Measurements from ENCODE around the gene ZBTB7C.

Gene ZBTB7C

GRCh38 chr18:48334845-48335244 lies 74.3 kb downstream of the ZBTB7C start:
- in situ Hi-C loops (cut with HindIII; ENCODE audit: low sequenced_read_pairs), result no loop called here
- no peak overlapping the region for H3K4me3 ChIP-seq (ENCODE audit: low read depth, low read length)
- DNase-seq (ENCODE audit: low read depth, low spot score), result no peak
- no peak for TF ChIP-seq CTCF (IDR thresholded peaks at IDR 0.05; ENCODE audit: low read depth, low read length)

GRCh38 chr18:48333563-48333962 lies 75.6 kb downstream of the ZBTB7C start:
- no peak for DNase-seq (ENCODE audit: low read depth, low spot score)
- in situ Hi-C loops (cut with HindIII; ENCODE audit: low sequenced_read_pairs), result no loop called here
- H3K4me3 ChIP-seq (ENCODE audit: low read depth, low read length), result no peak overlapping the region
- TF ChIP-seq CTCF (IDR thresholded peaks at IDR 0.05; ENCODE audit: low read depth, low read length), result no peak

- H3K4me3 ChIP-seq (ENCODE audit: low read depth, low read length), result no peak overlapping the region
- peak; percentile 90 for DNase-seq (ENCODE audit: low read depth, low spot score)
- no peak for TF ChIP-seq CTCF (IDR thresholded peaks at IDR 0.05; ENCODE audit: low read depth, low read length)
- in situ Hi-C loops (cut with HindIII; ENCODE audit: low sequenced_read_pairs), result no loop called here
These were observed 78.9 kb downstream of the ZBTB7C start for GRCh38 chr18:48330016-48330991.

GRCh38 chr18:48328473-48329210 lies 80.5 kb downstream of the ZBTB7C start:
- in situ Hi-C loops (cut with HindIII; ENCODE audit: low sequenced_read_pairs), result no loop called here
- no peak overlapping the region for H3K4me3 ChIP-seq (ENCODE audit: low read depth, low read length)
- TF ChIP-seq CTCF (IDR thresholded peaks at IDR 0.05; ENCODE audit: low read depth, low read length), result no peak
- peak; percentile 70 for DNase-seq (ENCODE audit: low read depth, low spot score)

GRCh38 chr18:48326901-48327675 lies 82.1 kb downstream of the ZBTB7C start:
- DNase-seq (ENCODE audit: low read depth, low spot score), result peak; percentile 52
- in situ Hi-C loops (cut with HindIII; ENCODE audit: low sequenced_read_pairs), result no loop called here
- no peak overlapping the region for H3K4me3 ChIP-seq (ENCODE audit: low read depth, low read length)
- no peak for TF ChIP-seq CTCF (IDR thresholded peaks at IDR 0.05; ENCODE audit: low read depth, low read length)

- in situ Hi-C loops (cut with HindIII; ENCODE audit: low sequenced_read_pairs), result no loop called here
- TF ChIP-seq CTCF (IDR thresholded peaks at IDR 0.05; ENCODE audit: low read depth, low read length), result no peak
- H3K4me3 ChIP-seq (ENCODE audit: low read depth, low read length), result no peak overlapping the region
- DNase-seq (ENCODE audit: low read depth, low spot score), result no peak
These were observed 84.0 kb downstream of the ZBTB7C start for GRCh38 chr18:48325115-48325665.
